H9 (cell line): Measurements from ENCODE around the gene PGLYRP2. TPM values are rescaled to one million over a fixed set of nuclear protein-coding genes. Genes with fewer than 3 reads are reported as not detected.

Experiments used
- DNase-seq: peaks from one replicate; pipeline ENCODE4 v3.0.0-alpha.2; 2017
- H2AFZ ChIP-seq: one replicate; pipeline ENCODE4 v1.6.1; 2013; ENCODE audit warnings: mild to moderate bottlenecking, low read length, control low read depth, moderate library complexity
- H2AK5ac ChIP-seq: 2 replicates; pipeline ENCODE4 v1.6.1; 2013; ENCODE audit warnings: low read length, control low read depth, mixed read lengths; ENCODE audit not compliant: insufficient read length
- H2BK120ac ChIP-seq: one replicate; pipeline ENCODE4 v1.6.1; 2013; ENCODE audit warnings: low read depth, mild to moderate bottlenecking, low read length, control low read depth, inconsistent platforms; ENCODE audit not compliant: poor library complexity, severe bottlenecking
- H2BK12ac ChIP-seq: 2 replicates; pipeline ENCODE4 v1.6.1; 2013; ENCODE audit warnings: low read length, control low read depth, mixed read lengths, low read depth; ENCODE audit not compliant: insufficient read length
- H2BK15ac ChIP-seq: 2 replicates; pipeline ENCODE4 v1.6.1; 2013; ENCODE audit warnings: low read depth, low read length, control low read depth
- H2BK20ac ChIP-seq: one replicate; pipeline ENCODE4 v1.6.1; 2013; ENCODE audit warnings: low read depth, mild to moderate bottlenecking, low read length, control low read depth, inconsistent platforms; ENCODE audit not compliant: poor library complexity, severe bottlenecking
- H2BK5ac ChIP-seq: 2 replicates; pipeline ENCODE4 v1.6.1; 2013; ENCODE audit warnings: low read length, control low read depth, mixed read lengths; ENCODE audit not compliant: insufficient read length
- H3K14ac ChIP-seq: 2 replicates; pipeline ENCODE4 v1.6.1; 2013; ENCODE audit warnings: low read length, control low read depth; ENCODE audit not compliant: insufficient read depth
- H3K18ac ChIP-seq: 2 replicates; pipeline ENCODE4 v1.6.1; 2013; ENCODE audit warnings: low read depth, mild to moderate bottlenecking, mixed read lengths, low read length, control low read depth; ENCODE audit not compliant: insufficient read length
- H3K23ac ChIP-seq: 2 replicates; pipeline ENCODE4 v1.6.1; 2013; ENCODE audit warnings: low read length, control low read depth, mixed read lengths, low read depth; ENCODE audit not compliant: insufficient read length
- H3K23me2 ChIP-seq: 2 replicates; pipeline ENCODE4 v1.6.1; 2013; ENCODE audit warnings: low read depth, mild to moderate bottlenecking, mixed read lengths, low read length, control low read depth; ENCODE audit not compliant: insufficient read length, poor library complexity, severe bottlenecking
- H3K27ac ChIP-seq: 2 replicates; pipeline ENCODE4 v1.5.1; 2013; ENCODE audit warnings: low read length, control low read depth, mixed read lengths, low read depth; ENCODE audit not compliant: insufficient read length
- H3K27me3 ChIP-seq: 2 replicates; pipeline ENCODE4 v1.6.1; 2013; ENCODE audit warnings: low read length, control low read depth, inconsistent platforms; ENCODE audit not compliant: insufficient read depth
- H3K4ac ChIP-seq: 2 replicates; pipeline ENCODE4 v1.6.1; 2013; ENCODE audit warnings: low read depth, mild to moderate bottlenecking, control low read depth, inconsistent platforms, low read length, moderate library complexity
- H3K4me1 ChIP-seq: 2 replicates; pipeline ENCODE4 v1.6.1; 2013; ENCODE audit warnings: low read length, control low read depth, inconsistent platforms; ENCODE audit not compliant: insufficient read depth
- H3K4me2 ChIP-seq: 2 replicates; pipeline ENCODE4 v1.6.1; 2013; ENCODE audit warnings: low read length, control low read depth, mixed read lengths; ENCODE audit not compliant: insufficient read length, insufficient read depth
- H3K56ac ChIP-seq: 2 replicates; pipeline ENCODE4 v1.6.1; 2013; ENCODE audit warnings: low read depth, mild to moderate bottlenecking, mixed read lengths, low read length, control low read depth; ENCODE audit not compliant: insufficient read length
- H3K79me1 ChIP-seq: 2 replicates; pipeline ENCODE4 v1.6.1; 2013; ENCODE audit warnings: low read depth, mild to moderate bottlenecking, moderate library complexity, low read length, control low read depth, inconsistent platforms; ENCODE audit not compliant: insufficient read depth, poor library complexity, severe bottlenecking
- H3K79me2 ChIP-seq: 2 replicates; pipeline ENCODE4 v1.6.1; 2013; ENCODE audit warnings: low read length, control low read depth, inconsistent platforms; ENCODE audit not compliant: insufficient read depth
- H3K9ac ChIP-seq: 2 replicates; pipeline ENCODE4 v1.6.1; 2013; ENCODE audit warnings: low read length, control low read depth, mixed read lengths; ENCODE audit not compliant: insufficient read length; ENCODE audit errors: extremely low read depth
- H3K9me3 ChIP-seq: one replicate; pipeline ENCODE4 v1.6.1; 2013; ENCODE audit warnings: low read depth, low read length, inconsistent platforms; ENCODE audit not compliant: control insufficient read depth
- H3T11ph ChIP-seq: one replicate; pipeline ENCODE4 v1.6.1; 2013; ENCODE audit warnings: mild to moderate bottlenecking, low read length, control low read depth, inconsistent platforms
- H4K20me1 ChIP-seq: one replicate; pipeline ENCODE4 v1.6.1; 2013; ENCODE audit not compliant: control insufficient read depth, insufficient read length, insufficient read depth
- H4K5ac ChIP-seq: 2 replicates; pipeline ENCODE4 v1.6.1; 2013; ENCODE audit warnings: low read depth, mild to moderate bottlenecking, mixed read lengths, low read length, control low read depth; ENCODE audit not compliant: insufficient read length
- H4K8ac ChIP-seq: replicated peaks from 2 replicates; pipeline ENCODE4 v1.6.1; 2013; ENCODE audit warnings: low read length, control low read depth, mixed read lengths, low read depth; ENCODE audit not compliant: insufficient read length
- H4K91ac ChIP-seq: 2 replicates; pipeline ENCODE4 v1.6.1; 2013; ENCODE audit warnings: low read depth, mild to moderate bottlenecking, moderate library complexity, mixed read lengths, low read length, control low read depth; ENCODE audit not compliant: insufficient read length
- H3K27ac Mint-ChIP-seq, 3 experiments: 2 replicates in 2 of 3; 3 replicates in 1 of 3; pipeline ENCODE4 v1.8.0; 2020 to 2021; ENCODE audit warnings: mixed read lengths in 3 of 3, mild to moderate bottlenecking in 1 of 3, moderate library complexity in 1 of 3
- H3K27me3 Mint-ChIP-seq: 2 replicates; pipeline ENCODE4 v1.8.0; 2021; ENCODE audit warnings: low read depth, mild to moderate bottlenecking, moderate library complexity, mixed read lengths
- H3K36me3 Mint-ChIP-seq, 3 experiments: 2 replicates in 2 of 3; 3 replicates in 1 of 3; pipeline ENCODE4 v1.8.0; 2020 to 2021; ENCODE audit warnings: low read depth in 3 of 3, mixed read lengths in 3 of 3; ENCODE audit not compliant: insufficient read depth in 1 of 3
- H3K4me1 Mint-ChIP-seq, 2 experiments: 2 replicates each; pipeline ENCODE4 v1.8.0; 2020; ENCODE audit warnings: mixed read lengths in 2 of 2
- H3K4me3 Mint-ChIP-seq, 2 experiments: 2 replicates in 1 of 2; 3 replicates in 1 of 2; pipeline ENCODE4 v1.8.0; 2020 to 2021; ENCODE audit warnings: mild to moderate bottlenecking in 2 of 2, mixed read lengths in 2 of 2, moderate library complexity in 1 of 2
- H3K9me3 Mint-ChIP-seq, 2 experiments: 2 replicates in 1 of 2; 3 replicates in 1 of 2; pipeline ENCODE4 v1.8.0; 2020; ENCODE audit warnings: mild to moderate bottlenecking in 2 of 2, mixed read lengths in 2 of 2, moderate library complexity in 1 of 2
- WGBS: extraction: QIAGEN DNeasy Blood & Tissue Kit; methylation state at CpG from one replicate; pipeline ENCODE4 v1.1.7; 2013; ENCODE audit warnings: missing lambda C conversion rate, low lambda C conversion rate, mixed read lengths; ENCODE audit not compliant: insufficient read length; ENCODE audit errors: extremely low coverage; 5-methylcytosine and 5-hydroxymethylcytosine counted together
- total RNA-seq: library from RNA; stranded (reverse); gene quantifications from 2 replicates; pipeline ENCODE4 v1.2.1, GENCODE V29; 2021
- TF ChIP-seq, protein P1 (sequence below): fragments of 200-600 bp; sonication (generic); conservative IDR thresholded peaks from 3 replicates; pipeline ENCODE4 v1.8.0; 2021; ENCODE audit warnings: antibody characterized with exemption, mild to moderate bottlenecking

The PGLYRP2 gene
- total RNA-seq, 1 experiment from 2014 or later: not detected

DNA sequence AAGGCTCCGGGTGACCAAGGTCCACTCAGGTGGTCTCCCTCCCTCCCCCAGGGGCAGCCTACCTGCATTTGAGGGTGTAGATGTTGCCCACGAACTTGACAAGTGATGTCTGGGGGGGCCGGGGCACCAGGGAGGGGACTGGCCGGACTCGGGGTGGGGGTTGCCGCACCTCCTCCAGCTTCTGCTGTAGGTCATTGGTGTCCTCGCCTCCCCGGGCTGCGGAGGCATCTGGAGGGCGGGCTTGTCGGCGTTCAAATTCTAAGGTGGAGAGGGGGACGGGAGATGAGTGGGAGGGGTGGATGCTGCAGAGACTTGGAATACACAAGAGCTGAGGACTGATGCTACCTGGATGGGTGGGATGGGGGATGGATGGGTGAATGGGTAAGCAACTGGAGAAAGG lies 55.2 kb downstream of the PGLYRP2 start:
- no CpG with 5 or more reads among the region's 13 CpGs for WGBS
- H3T11ph ChIP-seq: no peak overlapping the region
- TF ChIP-seq, protein P1, sequence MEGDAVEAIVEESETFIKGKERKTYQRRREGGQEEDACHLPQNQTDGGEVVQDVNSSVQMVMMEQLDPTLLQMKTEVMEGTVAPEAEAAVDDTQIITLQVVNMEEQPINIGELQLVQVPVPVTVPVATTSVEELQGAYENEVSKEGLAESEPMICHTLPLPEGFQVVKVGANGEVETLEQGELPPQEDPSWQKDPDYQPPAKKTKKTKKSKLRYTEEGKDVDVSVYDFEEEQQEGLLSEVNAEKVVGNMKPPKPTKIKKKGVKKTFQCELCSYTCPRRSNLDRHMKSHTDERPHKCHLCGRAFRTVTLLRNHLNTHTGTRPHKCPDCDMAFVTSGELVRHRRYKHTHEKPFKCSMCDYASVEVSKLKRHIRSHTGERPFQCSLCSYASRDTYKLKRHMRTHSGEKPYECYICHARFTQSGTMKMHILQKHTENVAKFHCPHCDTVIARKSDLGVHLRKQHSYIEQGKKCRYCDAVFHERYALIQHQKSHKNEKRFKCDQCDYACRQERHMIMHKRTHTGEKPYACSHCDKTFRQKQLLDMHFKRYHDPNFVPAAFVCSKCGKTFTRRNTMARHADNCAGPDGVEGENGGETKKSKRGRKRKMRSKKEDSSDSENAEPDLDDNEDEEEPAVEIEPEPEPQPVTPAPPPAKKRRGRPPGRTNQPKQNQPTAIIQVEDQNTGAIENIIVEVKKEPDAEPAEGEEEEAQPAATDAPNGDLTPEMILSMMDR: no peak
- peaks cover 6% of the 10 kb centered on the region for H3K79me1 ChIP-seq
- H2AFZ ChIP-seq: no peak overlapping the region
- H2BK12ac ChIP-seq: no peak overlapping the region
- no peak overlapping the region for H3K27ac ChIP-seq
- Mint-ChIP-seq H3K4me3 (no peak overlapping the region), H3K27me3 (no peaks in the 10 kb centered on the region), H3K27ac (no peak overlapping the region), H3K9me3 (peaks cover 0 to 3% of the 10 kb centered on the region in 2 experiments; a peak in 2 of 5 replicates), H3K36me3 (peaks cover 34 to 48% (median 46%) of the 10 kb centered on the region in 3 experiments), H3K4me1 (peaks cover 0 to 5% of the 10 kb centered on the region in 2 experiments; a peak in 3 of 4 replicates)
- H4K5ac ChIP-seq: no peak overlapping the region
- no peaks in the 10 kb centered on the region for H4K20me1 ChIP-seq
- no peak overlapping the region for H4K8ac ChIP-seq
- H3K14ac ChIP-seq: no peak overlapping the region
- H4K91ac ChIP-seq: no peak overlapping the region
- no peak overlapping the region for H3K4ac ChIP-seq
- no peaks in the 10 kb centered on the region for H3K9me3 ChIP-seq
- H3K23me2 ChIP-seq: no peaks in the 10 kb centered on the region
- no peak for DNase-seq
- no peak overlapping the region for H2BK5ac ChIP-seq
- no peak overlapping the region for H3K23ac ChIP-seq
- H3K9ac ChIP-seq: no peak overlapping the region
- H3K4me2 ChIP-seq: no peak overlapping the region
- H2BK120ac ChIP-seq: no peak overlapping the region
- no peaks in the 10 kb centered on the region for H3K27me3 ChIP-seq
- H3K56ac ChIP-seq: no peak overlapping the region
- no peak overlapping the region for H2BK15ac ChIP-seq
- no peaks in the 10 kb centered on the region for H3K4me1 ChIP-seq
- no peak overlapping the region for H3K18ac ChIP-seq
- H2AK5ac ChIP-seq: no peak overlapping the region
- no peak overlapping the region for H2BK20ac ChIP-seq
- H3K79me2 ChIP-seq: no peaks in the 10 kb centered on the region
